Suprapubic skin (tissue), 4 donors: Measurements from ENCODE around the gene SOX12. TPM values are rescaled to one million over a fixed set of nuclear protein-coding genes. Genes with fewer than 3 reads are reported as not detected.

Experiments used
- DNase-seq, 2 donors: peaks; one replicate each; pipeline ENCODE4 v3.0.0-alpha.2; 2019; ENCODE audit warnings: low spot score in 2 of 2
- H3K27ac ChIP-seq: fragments of 200-600 bp; sonication (generic); one replicate; pipeline ENCODE4 v1.5.1; 2019
- H3K27me3 ChIP-seq: fragments of 200-600 bp; sonication (generic); one replicate; pipeline ENCODE4 v1.5.1; 2019
- H3K36me3 ChIP-seq: fragments of 200-600 bp; sonication (generic); one replicate; pipeline ENCODE4 v1.5.1; 2019
- H3K4me1 ChIP-seq: fragments of 200-600 bp; sonication (generic); one replicate; pipeline ENCODE4 v1.5.1; 2019
- H3K4me3 ChIP-seq: fragments of 200-600 bp; sonication (generic); one replicate; pipeline ENCODE4 v1.5.1; 2019; ENCODE audit warnings: mild to moderate bottlenecking
- H3K9me3 ChIP-seq: fragments of 200-600 bp; sonication (generic); one replicate; pipeline ENCODE4 v1.5.1; 2019
- CTCF ChIP-seq, 2 donors: fragments of 200-600 bp in 1 of 2; fragments of 450-650 bp in 1 of 2; sonication (generic) in 1 of 2; IDR thresholded peaks; one replicate each; pipeline ENCODE4 v1.5.1; 2016 to 2019; ENCODE audit warnings: antibody characterized with exemption in 2 of 2, mild to moderate bottlenecking in 1 of 2, moderate library complexity in 1 of 2
- EP300 ChIP-seq: sonication (generic); formaldehyde crosslinking; IDR thresholded peaks from one replicate; pipeline ENCODE4 v1.6.1; 2017; ENCODE audit warnings: antibody characterized with exemption
- POLR2A ChIP-seq, 2 donors: fragments of 450-650 bp; IDR thresholded peaks; one replicate each; pipeline ENCODE4 v1.6.1; 2017; ENCODE audit warnings: antibody characterized with exemption in 2 of 2, mild to moderate bottlenecking in 2 of 2, moderate library complexity in 2 of 2
- POLR2AphosphoS5 ChIP-seq, 3 donors: sonication (generic); formaldehyde crosslinking; IDR thresholded peaks; one replicate each; pipeline ENCODE4 v1.6.1; 2017; ENCODE audit warnings: antibody characterized with exemption in 3 of 3
- WGBS: methylation state at CpG from one replicate; pipeline ENCODE4 v1.1.5; 2018; 5-methylcytosine and 5-hydroxymethylcytosine counted together
- total RNA-seq, 4 donors: library from RNA; depleted of rRNA; stranded (reverse); fragments of >200 nt; gene quantifications; one replicate each; pipeline ENCODE4 v1.1.0, GENCODE V29; 2016

The SOX12 gene
- total RNA-seq, 4 donors from 2014 or later: 5.4 to 6.5 (median 5.9) TPM

GRCh38 chr20:298776-299391 lies 26.5 kb upstream of the SOX12 start:
- H3K27me3 ChIP-seq: no peaks in the 10 kb centered on the region
- no peak for DNase-seq
- 4% methylated on average over 15 of the region's 15 CpGs for WGBS
- peak overlapping the region; percentile 73 for H3K4me3 ChIP-seq
- no peak for TF ChIP-seq EP300
- no peak for TF ChIP-seq POLR2AphosphoS5 (IDR thresholded peaks at IDR 0.05)
- H3K4me1 ChIP-seq: peaks cover 42% of the 10 kb centered on the region
- H3K36me3 ChIP-seq: no peaks in the 10 kb centered on the region
- peak overlapping the region; percentile 98 for H3K27ac ChIP-seq
- no peaks in the 10 kb centered on the region for H3K9me3 ChIP-seq

GRCh38 chr20:300345-300990 lies 24.9 kb upstream of the SOX12 start:
- Histone ChIP-seq H3K36me3 (no peaks in the 10 kb centered on the region), H3K27ac (no peak overlapping the region), H3K4me3 (no peak overlapping the region), H3K27me3 (no peaks in the 10 kb centered on the region), H3K9me3 (no peaks in the 10 kb centered on the region), H3K4me1 (peaks cover 42% of the 10 kb centered on the region)
- no peak for DNase-seq
- TF ChIP-seq EP300 (no peak), POLR2AphosphoS5 (IDR thresholded peaks at IDR 0.05) (no peak), CTCF (IDR thresholded peaks at IDR 0.05) (no peak), POLR2A (IDR thresholded peaks at IDR 0.05) (no peak)
- WGBS: 33% methylated on average over 10 of the region's 10 CpGs

DNA sequence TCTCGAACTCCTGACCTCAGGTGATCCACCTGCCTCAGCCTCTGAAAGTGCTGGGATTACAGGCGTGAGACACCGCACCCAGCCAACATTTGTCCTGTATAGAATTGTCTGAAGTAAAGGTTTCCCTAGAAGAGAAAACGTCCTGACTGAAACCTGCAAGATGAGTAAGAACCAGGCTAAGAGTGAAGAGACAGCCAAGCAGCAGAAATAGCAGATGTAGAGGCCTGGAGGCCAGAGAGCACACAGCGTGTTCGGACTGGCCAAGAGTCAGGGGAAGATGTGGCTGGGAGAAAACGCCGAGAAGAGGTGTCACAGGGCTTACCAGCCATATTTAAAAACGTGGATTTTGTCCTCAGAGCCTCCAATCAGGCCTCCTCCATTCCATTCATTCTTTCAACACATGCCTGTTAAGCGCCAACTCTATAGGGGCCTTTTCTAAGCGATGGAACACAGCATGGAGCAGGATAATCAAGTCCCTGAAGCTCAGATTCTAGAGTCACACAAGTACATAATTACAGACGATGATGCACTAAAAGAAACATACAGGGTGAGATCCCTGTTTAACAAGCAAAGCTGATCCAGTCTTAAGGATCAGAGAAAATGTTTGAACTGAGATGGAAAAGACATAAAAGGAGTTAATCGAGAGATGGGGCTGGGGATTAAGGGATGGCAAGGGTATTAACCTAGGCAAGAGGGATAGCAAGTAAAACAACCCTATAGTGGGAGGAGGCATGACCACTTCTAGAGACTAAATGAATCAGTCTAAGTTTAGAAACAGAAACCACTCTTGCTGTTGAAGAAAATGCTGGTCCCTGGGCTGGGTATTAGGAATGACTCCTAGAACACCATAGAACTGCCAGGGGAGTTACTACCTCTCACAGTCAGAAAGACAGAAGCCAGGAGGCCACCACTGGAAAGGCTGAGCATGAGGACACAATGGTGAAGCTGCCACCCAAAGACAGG lies 23.2 kb upstream of the SOX12 start:
- 57% methylated on average over 13 of the region's 13 CpGs for WGBS
- Histone ChIP-seq H3K9me3 (no peaks in the 10 kb centered on the region), H3K36me3 (no peaks in the 10 kb centered on the region), H3K27me3 (no peaks in the 10 kb centered on the region), H3K4me3 (no peak overlapping the region), H3K4me1 (peaks cover 33% of the 10 kb centered on the region), H3K27ac (no peak overlapping the region)
- TF ChIP-seq EP300 (no peak), POLR2AphosphoS5 (IDR thresholded peaks at IDR 0.05) (no peak), POLR2A (IDR thresholded peaks at IDR 0.05) (no peak), CTCF (IDR thresholded peaks at IDR 0.05) (no peak)
- DNase-seq: no peak

- no peak overlapping the region for H3K4me3 ChIP-seq
- H3K27ac ChIP-seq: no peak overlapping the region
- whole genome bisulfite sequencing: 75% methylated on average over 11 of the region's 11 CpGs
- no peak for DNase-seq
- H3K36me3 ChIP-seq: no peaks in the 10 kb centered on the region
- no peaks in the 10 kb centered on the region for H3K9me3 ChIP-seq
- no peaks in the 10 kb centered on the region for H3K27me3 ChIP-seq
- no peak for TF ChIP-seq POLR2A (IDR thresholded peaks at IDR 0.05)
- TF ChIP-seq EP300: no peak
- no peak for TF ChIP-seq POLR2AphosphoS5 (IDR thresholded peaks at IDR 0.05)
- TF ChIP-seq CTCF (IDR thresholded peaks at IDR 0.05): no peak
- H3K4me1 ChIP-seq: peaks cover 26% of the 10 kb centered on the region
Measured at GRCh38 chr20:305745-306144, 19.6 kb upstream of the SOX12 start.

DNA sequence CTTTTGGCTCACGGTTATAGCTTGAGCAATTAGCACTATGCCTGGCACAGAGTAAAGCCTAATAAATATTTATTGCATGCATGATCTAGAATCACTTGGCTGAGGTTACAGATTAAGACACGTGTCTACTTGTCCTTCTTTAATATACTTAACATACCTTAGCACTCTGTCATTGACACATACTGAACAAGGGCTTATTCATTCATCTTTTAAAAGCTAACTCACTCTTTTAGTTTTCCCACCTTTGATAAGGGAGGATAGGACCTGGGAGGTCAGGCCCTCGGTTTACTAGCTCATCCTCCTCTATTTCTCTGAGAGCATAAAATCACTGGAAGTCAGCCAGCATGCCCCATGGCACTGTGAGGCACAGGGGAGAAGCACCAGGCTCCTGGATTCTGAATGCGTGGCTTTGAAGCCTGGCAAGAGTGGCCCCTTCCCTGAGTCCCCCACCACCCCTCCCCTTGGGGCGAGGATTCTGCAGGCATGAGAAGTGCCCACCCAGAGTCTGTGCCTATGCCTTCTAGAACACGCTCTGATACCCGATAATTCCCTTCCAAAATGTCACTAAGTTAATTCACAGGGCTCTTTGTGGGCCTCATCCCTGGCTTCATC lies 16.8 kb upstream of the SOX12 start:
- no peaks in the 10 kb centered on the region for H3K36me3 ChIP-seq
- H3K27me3 ChIP-seq: no peaks in the 10 kb centered on the region
- no peak overlapping the region for H3K4me3 ChIP-seq
- no peak for TF ChIP-seq POLR2AphosphoS5 (IDR thresholded peaks at IDR 0.05)
- TF ChIP-seq CTCF (IDR thresholded peaks at IDR 0.05): no peak
- no peak for TF ChIP-seq POLR2A (IDR thresholded peaks at IDR 0.05)
- no peak for TF ChIP-seq EP300
- 36% methylated on average over 4 of the region's 7 CpGs for WGBS
- H3K9me3 ChIP-seq: no peaks in the 10 kb centered on the region
- no peak for DNase-seq
- H3K27ac ChIP-seq: no peak overlapping the region
- H3K4me1 ChIP-seq: peaks cover 22% of the 10 kb centered on the region
